HCT116 (cell line): ENCODE results near the gene METTL3.

Experiments
- CEBPB ChIP-seq: IDR thresholded peaks from 2 replicates; pipeline ENCODE4 v1.6.1; 2012; ENCODE audit warnings: low read depth
- CTCF ChIP-seq, 3 experiments: fragments of 200-600 bp in 1 of 3; sonication (generic) in 1 of 3; IDR thresholded peaks in 2 of 3; conservative IDR thresholded peaks in 1 of 3; 2 replicates each; pipeline ENCODE4 v1.5.1; 2012 to 2017; ENCODE audit warnings: low read depth in 2 of 3, low read length in 2 of 3, antibody characterized with exemption in 1 of 3, borderline replicate concordance in 1 of 3, control low read depth in 1 of 3, mild to moderate bottlenecking in 1 of 3, mixed read lengths in 1 of 3, mixed run types in 1 of 3, moderate library complexity in 1 of 3; ENCODE audit not compliant: insufficient read depth in 1 of 3
- EZH2 ChIP-seq: fragments of 200-600 bp; sonication (generic); IDR thresholded peaks from 2 replicates; pipeline ENCODE4 v1.6.1; 2017; ENCODE audit warnings: antibody characterized with exemption, mixed run types
- EZH2phosphoT487 ChIP-seq: fragments of 200-600 bp; IDR thresholded peaks from 2 replicates; pipeline ENCODE4 v1.6.1; 2018; ENCODE audit warnings: antibody characterized with exemption, borderline replicate concordance
- FOSL1 ChIP-seq: IDR thresholded peaks from 2 replicates; pipeline ENCODE4 v1.6.1; 2012; ENCODE audit warnings: low read depth
- POLR2A ChIP-seq: IDR thresholded peaks from 2 replicates; pipeline ENCODE4 v1.7.0; 2011; ENCODE audit warnings: borderline replicate concordance; ENCODE audit not compliant: insufficient read depth, insufficient read length; ENCODE audit errors: extremely low read depth
- POLR2AphosphoS5 ChIP-seq: IDR thresholded peaks from 2 replicates; pipeline ENCODE4 v1.6.1; 2011; ENCODE audit warnings: mild to moderate bottlenecking, low read depth, low read length, moderate library complexity
- RAD21 ChIP-seq: IDR thresholded peaks from 2 replicates; pipeline ENCODE4 v1.6.1; 2012; ENCODE audit warnings: low read depth, mild to moderate bottlenecking
- SIN3A ChIP-seq: IDR thresholded peaks from 2 replicates; pipeline ENCODE4 v1.6.1; 2012; ENCODE audit warnings: low read depth
- SP1 ChIP-seq: IDR thresholded peaks from 2 replicates; pipeline ENCODE4 v1.6.1; 2012; ENCODE audit warnings: low read depth
- ZNF274 ChIP-seq: fragments of 200-500 bp; sonication (Bioruptor generic); IDR thresholded peaks from 2 replicates; pipeline ENCODE4 v1.6.1; 2014; ENCODE audit warnings: mild to moderate bottlenecking, low read depth, low read length, inconsistent platforms
- TF ChIP-seq, protein P1 (sequence below): IDR thresholded peaks from 2 replicates; pipeline ENCODE4 v1.6.1; 2011; ENCODE audit warnings: mild to moderate bottlenecking, low read length, moderate library complexity; ENCODE audit not compliant: insufficient replicate concordance; ENCODE audit errors: extremely low read depth
- TF ChIP-seq, protein P2 (sequence below): IDR thresholded peaks from 2 replicates; pipeline ENCODE4 v1.6.1; 2012; ENCODE audit warnings: low read depth

DNA sequence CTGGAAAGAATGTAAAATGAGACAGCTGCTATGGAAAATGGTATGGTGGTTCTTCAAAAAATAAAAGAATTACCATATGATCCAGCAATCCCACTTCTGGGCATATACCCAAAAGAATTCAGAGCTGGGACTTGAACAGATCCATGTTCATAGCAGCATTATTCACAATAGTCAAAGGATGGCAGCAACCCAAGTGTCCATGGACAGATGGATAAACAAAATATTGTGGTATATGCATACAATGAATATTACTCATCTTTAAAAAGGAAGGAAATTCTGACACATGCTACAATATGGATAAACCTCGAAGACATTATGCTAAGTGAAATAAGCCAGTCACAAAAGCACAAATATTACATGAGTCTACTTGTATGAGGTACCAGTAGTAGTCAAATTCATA is 43.5 kb downstream of the METTL3 start:
- TF ChIP-seq CTCF (IDR thresholded peaks at IDR 0.05 in 2 of 3, conservative IDR thresholded peaks at IDR 0.05 in 1 of 3; ENCODE audit: borderline replicate concordance in 1 of 3, insufficient read depth in 1 of 3, low read depth in 2 of 3, low read length in 2 of 3) (no peak), POLR2A (no peak), SP1 (no peak), POLR2AphosphoS5 (no peak), EZH2phosphoT487 (no peak), CEBPB (no peak), ZNF274 (no peak), EZH2 (no peak), FOSL1 (no peak), SIN3A (no peak), RAD21 (no peak)
- TF ChIP-seq, protein P1, sequence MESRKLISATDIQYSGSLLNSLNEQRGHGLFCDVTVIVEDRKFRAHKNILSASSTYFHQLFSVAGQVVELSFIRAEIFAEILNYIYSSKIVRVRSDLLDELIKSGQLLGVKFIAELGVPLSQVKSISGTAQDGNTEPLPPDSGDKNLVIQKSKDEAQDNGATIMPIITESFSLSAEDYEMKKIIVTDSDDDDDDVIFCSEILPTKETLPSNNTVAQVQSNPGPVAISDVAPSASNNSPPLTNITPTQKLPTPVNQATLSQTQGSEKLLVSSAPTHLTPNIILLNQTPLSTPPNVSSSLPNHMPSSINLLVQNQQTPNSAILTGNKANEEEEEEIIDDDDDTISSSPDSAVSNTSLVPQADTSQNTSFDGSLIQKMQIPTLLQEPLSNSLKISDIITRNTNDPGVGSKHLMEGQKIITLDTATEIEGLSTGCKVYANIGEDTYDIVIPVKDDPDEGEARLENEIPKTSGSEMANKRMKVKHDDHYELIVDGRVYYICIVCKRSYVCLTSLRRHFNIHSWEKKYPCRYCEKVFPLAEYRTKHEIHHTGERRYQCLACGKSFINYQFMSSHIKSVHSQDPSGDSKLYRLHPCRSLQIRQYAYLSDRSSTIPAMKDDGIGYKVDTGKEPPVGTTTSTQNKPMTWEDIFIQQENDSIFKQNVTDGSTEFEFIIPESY, result no peak
- TF ChIP-seq, protein P2, sequence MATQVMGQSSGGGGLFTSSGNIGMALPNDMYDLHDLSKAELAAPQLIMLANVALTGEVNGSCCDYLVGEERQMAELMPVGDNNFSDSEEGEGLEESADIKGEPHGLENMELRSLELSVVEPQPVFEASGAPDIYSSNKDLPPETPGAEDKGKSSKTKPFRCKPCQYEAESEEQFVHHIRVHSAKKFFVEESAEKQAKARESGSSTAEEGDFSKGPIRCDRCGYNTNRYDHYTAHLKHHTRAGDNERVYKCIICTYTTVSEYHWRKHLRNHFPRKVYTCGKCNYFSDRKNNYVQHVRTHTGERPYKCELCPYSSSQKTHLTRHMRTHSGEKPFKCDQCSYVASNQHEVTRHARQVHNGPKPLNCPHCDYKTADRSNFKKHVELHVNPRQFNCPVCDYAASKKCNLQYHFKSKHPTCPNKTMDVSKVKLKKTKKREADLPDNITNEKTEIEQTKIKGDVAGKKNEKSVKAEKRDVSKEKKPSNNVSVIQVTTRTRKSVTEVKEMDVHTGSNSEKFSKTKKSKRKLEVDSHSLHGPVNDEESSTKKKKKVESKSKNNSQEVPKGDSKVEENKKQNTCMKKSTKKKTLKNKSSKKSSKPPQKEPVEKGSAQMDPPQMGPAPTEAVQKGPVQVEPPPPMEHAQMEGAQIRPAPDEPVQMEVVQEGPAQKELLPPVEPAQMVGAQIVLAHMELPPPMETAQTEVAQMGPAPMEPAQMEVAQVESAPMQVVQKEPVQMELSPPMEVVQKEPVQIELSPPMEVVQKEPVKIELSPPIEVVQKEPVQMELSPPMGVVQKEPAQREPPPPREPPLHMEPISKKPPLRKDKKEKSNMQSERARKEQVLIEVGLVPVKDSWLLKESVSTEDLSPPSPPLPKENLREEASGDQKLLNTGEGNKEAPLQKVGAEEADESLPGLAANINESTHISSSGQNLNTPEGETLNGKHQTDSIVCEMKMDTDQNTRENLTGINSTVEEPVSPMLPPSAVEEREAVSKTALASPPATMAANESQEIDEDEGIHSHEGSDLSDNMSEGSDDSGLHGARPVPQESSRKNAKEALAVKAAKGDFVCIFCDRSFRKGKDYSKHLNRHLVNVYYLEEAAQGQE, result no peak
